T-helper 2 cell treated with Interferon-gamma antibody and Interleukin-4, amounts not matched to agents 100 ng/mL and 5 ng/mL, for 36 hours (primary cell): ENCODE data around the gene STARD5. TPM values are rescaled to one million over a fixed set of nuclear protein-coding genes. Genes with fewer than 3 reads are reported as not detected.

Source experiments
- intact Hi-C: fragments of 100-400 bp; cut with micrococcal nuclease; formaldehyde crosslinking; loops from one replicate; pipeline ENCODE4 v1.15.1; 2023
- total RNA-seq: library from RNA; stranded (reverse); gene quantifications from 2 replicates; pipeline ENCODE4 v1.2.3, GENCODE V29; 2022

STARD5 gene
- total RNA-seq, 1 donor from 2014 or later: 3.2 TPM

DNA sequence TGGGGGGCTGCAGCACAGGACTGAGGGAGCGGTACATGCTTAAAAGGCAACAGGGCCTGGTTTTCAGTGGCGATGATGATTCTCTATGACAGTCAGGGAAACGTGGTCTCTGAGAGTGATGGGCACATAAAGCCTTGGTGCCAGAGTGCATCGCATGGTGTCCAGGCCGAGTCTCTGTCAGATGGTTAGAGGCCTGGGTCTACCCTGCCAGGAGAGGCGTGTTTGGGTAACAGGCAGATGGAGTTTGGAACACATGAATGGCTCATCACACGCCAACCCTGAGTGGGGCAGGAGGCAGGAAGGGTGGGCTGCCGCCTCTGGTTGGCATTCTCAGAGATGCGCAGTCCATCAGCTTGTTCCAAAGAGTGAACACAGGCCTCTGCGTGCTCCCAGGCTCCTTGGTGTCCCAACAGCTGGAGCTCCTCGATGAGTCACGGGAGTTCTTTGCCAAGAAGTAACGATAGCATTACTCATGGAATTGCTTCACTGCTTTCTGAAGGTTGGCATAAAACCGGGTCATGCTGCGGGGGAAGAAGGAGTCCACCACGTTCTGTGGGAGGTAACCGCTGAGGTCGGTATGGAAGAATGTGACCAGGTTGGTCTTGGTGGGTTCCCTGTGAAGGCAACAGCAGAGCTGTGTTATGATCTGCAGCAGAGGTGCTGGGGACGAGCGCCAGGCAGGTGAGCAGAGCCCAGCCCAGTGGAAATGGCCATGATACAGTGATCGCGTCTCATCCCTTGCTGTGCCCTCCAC is 11.0 kb downstream of the STARD5 start:
- intact Hi-C loops: no loop called here

DNA sequence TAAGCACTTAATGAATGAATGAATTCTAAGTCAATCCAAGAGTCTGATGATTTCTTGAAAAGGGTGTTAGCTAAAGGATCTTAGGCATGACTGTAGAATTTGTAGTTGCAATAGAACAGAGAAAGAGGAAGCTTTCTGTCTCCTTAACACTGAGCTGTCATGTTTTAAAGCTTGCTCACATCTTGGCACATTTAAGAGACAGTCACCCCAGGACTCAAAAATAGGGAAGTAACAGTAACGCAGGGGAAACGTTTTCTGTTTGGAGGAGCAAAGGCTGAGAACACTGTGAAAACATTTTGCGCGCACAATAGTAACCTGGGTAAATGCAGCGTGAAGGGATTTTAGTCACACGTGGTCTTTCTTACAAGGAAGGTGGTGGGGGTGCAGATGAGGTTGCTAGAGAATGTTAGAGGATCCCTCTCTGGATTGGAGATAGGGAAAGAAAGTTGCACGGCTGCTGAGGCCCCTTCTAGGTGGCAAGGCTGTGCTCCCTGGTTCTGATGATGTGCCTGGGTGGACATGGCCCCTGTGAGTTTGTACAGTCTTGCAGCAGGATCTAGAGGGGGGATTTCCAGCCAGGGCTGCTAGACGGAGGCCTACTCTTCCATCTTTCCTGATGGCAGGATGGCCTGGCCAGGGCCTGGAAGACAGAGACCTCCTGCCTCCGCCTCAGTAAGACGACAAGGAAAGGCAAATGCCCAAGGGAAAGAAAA is 12.0 kb downstream of the STARD5 start:
- intact Hi-C loops: no loop called here

DNA sequence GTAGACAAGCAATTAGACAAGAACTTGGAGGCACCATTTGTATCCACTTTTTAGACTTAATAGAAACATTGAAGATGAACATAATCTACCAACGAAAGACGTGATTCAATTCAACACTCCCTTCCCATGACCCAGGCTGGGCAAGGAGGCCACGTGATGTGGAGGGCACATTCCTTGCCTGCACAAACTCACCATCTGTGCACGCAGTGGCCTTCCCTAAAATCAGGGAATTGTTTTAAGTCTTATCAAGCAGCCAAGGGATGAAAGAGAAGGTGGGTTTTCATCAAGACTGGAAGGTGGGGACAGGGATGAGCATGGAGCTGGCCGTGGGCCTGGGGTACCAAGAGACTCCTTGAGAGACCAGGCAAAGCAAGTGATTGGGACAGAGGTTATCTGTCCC is 13.5 kb downstream of the STARD5 start:
- intact Hi-C loops: no loop called here

DNA sequence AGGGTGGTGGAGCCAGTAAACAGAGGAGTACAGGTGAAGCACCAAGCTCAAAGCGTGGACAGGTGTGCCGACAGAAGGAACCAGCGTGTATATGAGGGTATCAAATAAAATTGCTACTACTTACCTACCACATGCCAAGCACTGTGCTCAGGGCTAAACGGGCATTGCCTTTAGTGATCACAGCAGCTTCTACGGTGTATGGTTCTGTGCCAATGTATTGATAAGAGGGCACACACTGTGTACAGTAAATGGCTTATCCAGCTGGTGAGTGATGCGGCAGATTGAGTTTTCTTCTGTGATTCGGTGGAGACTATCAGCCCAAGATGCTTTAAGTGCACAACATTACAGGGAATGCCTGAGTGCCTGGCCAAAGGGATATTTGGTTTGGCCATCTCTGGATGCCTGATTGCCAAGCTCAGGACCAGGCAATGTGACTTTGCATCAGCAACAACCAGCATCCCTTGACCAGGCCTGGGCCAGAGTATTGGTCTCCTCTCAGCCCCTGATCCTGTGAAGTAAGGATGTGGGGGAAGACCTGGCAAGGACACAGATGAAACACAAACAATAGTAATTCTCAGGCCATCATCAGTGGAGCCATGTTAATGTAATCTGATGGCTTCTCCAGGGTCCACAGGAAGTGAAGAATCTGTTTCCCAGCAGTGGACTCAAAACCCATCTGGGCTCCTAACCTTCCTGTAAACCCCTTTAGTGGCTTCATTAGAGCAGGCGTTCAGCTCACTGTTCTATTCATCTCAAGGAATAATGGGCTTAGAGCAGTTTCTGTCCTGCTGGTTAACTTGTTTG is 14.1 kb downstream of the STARD5 start:
- intact Hi-C loops: no loop called here

DNA sequence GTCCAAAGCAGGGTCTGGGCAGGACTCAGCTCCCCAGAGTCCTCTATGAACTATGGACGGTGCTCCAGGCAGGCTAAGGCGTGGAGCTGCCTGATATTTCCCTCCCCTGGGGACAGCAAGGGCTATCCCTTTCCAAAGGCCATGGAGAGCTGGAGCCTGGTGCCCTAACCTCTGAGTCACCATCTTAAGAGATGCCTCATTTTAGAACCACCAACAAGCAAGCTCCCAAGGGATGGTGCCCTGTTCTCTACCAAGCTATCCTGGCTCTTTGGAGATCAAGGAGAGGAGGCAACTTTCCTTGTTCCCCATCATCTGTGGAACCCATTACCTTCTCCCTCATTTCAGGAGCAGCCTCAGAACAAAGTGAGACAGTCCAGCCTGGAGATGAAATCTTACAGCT is 15.7 kb downstream of the STARD5 start:
- intact Hi-C loops: no loop called here

DNA sequence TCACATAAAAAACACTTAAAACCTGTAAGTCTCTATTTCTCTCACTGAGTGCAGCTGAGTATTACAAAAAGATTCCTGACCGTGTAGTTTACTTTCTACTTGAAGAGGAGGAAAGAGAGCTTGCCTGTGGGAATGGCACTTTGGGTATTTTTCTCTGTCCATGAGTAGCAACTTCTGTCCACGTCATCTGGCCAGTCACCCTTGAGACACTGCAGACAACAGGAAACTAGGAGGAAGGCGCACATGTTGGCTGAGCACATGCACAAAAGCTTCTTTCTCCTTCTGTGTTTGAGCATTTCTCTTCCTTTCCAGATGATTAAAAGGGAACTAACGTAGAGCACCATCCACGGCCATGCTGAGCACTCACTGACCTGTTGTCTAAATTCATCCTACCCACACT is 19.7 kb downstream of the STARD5 start:
- intact Hi-C loops: loop anchor here (1.0 kb wide), 1 partner anchor 8 kb away; no protein-coding TSS in a partner anchor

DNA sequence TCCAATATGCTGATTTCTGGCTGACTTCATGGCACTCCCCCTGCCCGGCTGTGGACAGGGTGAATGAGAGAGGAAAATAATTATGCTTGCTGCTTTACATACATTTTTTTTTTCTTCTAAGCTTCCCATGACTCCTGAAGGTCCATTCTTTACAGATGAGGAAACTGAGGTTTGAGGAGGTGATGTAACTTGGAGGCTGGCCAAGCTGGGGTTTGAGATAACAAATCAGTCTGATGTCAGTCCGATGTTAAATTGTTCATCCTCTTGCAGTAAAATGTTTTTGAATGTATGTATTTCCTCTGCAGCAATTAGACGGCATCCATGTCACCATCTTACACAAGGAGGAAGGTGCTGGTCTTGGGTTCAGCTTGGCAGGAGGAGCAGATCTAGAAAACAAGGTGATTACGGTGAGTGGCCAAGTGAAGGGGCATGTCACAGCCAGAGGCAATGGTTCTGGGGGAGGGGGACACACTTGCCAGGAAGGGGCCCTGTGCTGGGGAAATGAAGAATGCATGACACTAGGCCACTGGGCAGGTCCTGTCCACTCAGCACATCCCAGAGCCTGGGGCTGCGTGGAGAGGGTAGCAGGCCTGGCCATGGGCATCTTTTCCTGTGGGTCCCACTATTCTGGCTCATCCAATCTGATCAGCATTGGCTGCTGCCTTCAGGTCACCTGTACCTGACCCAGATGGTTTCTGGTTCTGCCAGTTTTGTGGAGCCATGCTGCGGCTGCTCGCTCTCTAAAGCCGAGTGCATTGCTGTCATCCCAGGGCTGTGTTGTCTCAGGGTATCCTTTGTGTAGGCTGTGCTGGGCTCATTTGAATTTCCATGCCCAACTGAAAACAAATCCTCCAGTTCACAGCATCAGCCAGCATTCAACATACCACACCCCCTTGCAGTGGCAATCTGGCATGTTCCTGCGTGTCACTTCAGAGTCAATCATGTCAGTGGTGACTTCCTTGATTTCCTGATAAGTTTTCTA is 20.4 kb downstream of the STARD5 start:
- intact Hi-C loops: loop anchor here (1.0 kb wide), 1 partner anchor 7 kb away; no protein-coding TSS in a partner anchor

DNA sequence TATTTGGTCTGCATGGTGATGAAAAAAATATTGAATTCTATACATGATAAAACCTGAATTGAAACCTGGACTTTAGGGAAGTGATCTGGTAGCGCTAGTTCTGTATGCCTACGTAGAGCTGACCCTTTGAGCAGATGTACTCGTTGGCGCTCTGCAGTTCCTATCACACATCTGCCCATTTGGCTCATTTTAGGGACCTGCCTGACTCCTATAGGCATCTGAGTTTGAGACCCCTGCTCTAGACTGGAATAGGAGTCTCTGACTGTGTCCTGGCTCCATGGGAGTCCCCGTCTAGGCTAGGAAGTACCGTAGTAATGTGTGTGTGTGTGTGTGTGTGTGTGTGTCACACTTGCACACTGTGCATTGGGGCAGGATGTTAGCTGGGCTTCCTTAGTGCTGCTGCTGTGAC is 21.2 kb downstream of the STARD5 start:
- intact Hi-C loops: loop anchor here (1.0 kb wide), 1 partner anchor 27 kb away; no protein-coding TSS in a partner anchor

DNA sequence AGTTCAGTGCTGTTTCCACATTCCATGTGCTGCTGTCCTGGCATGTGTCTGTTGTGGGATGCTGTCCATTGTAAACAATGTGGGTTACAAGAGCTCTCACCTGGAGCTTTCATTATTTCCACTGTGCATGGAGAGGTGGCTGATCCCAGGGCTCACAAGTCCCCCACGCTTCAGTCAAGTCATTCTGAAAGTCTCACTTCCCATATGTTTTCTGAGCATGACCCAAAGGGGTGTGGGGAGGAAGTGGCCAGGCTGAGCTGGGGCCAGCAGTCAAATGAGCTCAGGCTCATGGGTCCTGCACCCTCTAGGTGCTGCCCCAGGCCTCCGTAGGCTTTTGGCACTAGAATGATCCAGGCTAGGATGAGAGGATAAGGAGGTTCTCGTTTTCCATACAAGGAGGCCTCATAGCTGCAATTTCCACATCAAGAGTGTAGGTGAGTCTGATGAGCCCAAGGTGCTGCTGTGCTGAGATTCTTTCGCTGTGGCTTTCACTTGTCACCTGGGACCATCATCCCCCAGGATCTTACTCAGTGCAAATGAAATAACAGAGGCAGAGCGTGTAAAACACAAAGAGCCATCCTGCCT is 22.0 kb downstream of the STARD5 start:
- intact Hi-C loops: loop anchor here (1.0 kb wide), 1 partner anchor 27 kb away; no protein-coding TSS in a partner anchor

DNA sequence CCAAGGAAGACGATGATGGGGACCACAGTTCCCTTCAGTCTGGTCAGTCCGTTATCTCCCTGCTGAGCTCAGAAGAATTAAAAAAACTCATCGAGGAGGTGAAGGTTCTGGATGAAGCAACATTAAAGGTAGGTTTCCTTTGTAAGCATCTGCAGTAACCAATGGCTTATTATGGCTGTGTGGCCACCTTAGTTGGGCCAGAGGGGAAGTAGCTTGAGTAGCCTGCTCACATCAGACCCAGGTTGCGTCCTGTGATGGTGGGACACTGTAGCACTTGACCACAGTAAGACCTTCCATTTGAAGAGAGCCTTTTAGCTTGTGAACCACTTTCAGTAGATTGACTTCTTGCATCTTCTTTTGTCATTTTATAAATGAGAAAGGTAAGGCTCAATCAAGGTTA is 22.6 kb downstream of the STARD5 start:
- intact Hi-C loops: no loop called here

DNA sequence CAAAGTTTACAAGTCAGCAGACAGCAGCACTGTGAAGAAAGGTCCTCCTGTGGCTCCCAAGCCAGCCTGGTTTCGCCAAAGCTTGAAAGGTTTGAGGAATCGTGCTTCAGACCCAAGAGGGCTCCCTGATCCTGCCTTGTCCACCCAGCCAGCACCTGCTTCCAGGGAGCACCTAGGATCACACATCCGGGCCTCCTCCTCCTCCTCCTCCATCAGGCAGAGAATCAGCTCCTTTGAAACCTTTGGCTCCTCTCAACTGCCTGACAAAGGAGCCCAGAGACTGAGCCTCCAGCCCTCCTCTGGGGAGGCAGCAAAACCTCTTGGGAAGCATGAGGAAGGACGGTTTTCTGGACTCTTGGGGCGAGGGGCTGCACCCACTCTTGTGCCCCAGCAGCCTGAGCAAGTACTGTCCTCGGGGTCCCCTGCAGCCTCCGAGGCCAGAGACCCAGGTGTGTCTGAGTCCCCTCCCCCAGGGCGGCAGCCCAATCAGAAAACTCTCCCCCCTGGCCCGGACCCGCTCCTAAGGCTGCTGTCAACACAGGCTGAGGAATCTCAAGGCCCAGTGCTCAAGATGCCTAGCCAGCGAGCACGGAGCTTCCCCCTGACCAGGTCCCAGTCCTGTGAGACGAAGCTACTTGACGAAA is 24.2 kb downstream of the STARD5 start:
- intact Hi-C loops: no loop called here

DNA sequence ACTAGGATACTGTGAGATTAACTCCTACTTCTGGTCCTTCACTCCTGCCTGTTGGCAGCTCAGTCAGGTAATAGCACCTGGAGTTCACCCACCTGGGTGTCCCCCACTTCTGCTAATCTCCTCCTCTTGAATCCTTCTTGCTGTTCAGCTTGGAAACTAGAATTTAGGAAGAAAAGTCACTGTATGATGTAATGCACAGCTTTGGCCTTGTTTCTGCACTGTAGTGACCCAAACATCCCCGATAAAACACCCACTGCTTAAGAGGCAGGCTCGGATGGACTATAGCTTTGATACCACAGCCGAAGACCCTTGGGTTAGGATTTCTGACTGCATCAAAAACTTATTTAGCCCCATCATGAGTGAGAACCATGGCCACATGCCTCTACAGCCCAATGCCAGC is 24.8 kb downstream of the STARD5 start:
- intact Hi-C loops: no loop called here

DNA sequence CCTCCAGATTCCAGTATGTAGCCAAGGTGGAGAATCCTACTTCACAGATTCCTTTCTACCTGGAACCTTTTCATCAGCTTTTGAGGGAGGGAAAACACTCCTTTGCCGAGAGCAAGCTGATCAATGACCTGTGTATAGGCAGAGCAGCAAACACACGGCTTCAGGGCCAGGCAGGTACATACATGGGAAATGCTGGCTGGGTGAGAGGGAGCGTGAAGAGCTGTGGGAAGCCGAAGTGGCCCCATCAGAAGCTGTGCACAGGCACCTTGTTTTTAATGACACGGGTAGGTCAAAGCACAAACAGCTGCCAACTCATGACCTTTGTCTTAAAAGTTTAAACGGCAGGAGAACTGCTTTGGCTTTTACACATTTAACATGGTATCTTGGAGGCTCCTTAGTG is 25.3 kb downstream of the STARD5 start:
- intact Hi-C loops: no loop called here

DNA sequence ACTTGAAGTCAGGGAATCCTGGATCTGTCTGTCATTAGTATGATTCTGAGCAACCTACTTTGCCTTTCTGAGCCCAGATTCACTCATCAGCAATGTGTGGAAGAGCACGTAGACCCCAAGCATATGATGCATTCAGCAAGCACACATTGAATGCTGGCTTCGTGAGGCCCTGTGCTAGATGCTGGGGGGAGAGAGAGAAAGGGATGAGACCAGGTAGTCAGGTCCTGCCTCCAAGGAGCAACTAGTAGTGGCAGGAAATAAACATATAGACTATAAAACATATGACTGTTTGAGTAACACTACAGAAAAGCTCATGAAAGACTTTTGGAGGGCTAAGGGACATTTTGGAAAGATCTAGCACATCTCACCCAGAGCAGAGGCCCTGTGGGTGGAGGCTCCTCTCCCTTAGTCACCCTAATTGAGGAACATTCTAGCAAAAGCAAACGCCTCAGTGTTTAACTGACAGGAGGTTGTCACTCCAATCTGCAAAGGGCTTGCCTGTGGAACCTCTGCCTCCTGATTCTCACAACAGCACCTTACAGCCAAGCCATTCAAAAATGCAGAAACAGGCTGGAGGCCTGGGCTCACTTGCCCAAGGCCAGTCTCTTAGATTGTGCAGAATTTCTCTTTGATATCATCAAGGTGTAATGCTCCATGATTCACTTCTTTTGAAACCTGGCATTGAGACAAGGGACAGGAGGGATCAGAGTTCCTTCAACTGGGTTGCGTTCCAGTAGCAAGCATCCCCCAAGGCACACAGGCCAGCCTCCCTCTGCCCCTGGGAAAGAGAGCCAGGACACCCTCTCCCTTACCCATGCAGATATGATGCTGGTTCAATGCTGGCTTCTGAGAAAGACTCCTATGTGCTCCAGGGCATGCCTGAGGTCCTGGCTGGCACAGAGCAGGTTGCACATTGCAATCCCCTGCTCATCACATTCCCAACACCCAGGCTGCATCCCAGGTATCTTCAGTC is 26.1 kb downstream of the STARD5 start:
- intact Hi-C loops: loop anchor here (2.0 kb wide), 2 partner anchors 297 to 749 kb away; partner anchors contain the start of genes MEX3B and TLNRD1

DNA sequence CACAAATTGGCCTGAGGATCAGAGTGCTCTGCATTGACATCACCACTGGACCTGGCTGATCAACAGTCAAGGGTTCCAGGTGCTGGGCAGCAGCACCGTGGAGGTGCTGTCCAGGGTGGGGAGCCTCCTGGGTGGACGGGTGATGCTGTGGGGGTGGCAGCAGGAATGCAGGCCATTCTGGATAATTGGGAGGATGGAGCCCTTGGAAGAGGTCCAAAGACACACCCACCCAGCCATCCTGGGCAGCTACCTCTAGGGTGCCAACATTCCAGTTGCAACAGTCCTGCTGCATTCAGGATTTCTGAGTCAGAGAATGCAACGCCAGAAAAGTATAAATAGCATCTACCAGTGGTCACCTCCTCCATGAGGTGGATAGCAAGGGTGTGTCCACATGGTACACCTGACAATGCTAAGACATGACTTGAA is 26.8 kb downstream of the STARD5 start:
- intact Hi-C loops: loop anchor here (2.0 kb wide), 2 partner anchors 296 to 750 kb away; partner anchors contain the start of genes MEX3B and TLNRD1

DNA sequence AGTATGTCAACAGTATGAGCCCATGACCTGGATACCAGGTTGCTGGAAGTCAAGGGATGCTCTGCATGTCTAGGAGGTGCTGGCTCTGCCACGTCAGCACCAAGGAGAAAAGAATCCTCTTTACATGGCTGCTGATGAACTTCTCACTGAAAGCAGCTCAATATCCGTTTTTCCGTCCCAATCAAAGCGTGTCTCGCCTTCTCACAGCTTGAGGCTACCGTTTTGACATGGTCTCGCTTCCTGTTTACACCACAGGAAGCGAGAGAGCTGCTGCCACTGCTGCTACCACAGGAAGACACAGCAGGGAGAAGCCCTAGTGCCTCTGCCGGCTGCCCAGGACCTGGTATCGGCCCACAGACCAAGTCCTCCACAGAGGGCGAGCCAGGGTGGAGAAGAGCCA is 27.3 kb downstream of the STARD5 start:
- intact Hi-C loops: loop anchor here (1.0 to 2.0 kb wide), 5 partner anchors 8 to 750 kb away; partner anchors contain the start of genes MEX3B, STARD5 and TLNRD1

DNA sequence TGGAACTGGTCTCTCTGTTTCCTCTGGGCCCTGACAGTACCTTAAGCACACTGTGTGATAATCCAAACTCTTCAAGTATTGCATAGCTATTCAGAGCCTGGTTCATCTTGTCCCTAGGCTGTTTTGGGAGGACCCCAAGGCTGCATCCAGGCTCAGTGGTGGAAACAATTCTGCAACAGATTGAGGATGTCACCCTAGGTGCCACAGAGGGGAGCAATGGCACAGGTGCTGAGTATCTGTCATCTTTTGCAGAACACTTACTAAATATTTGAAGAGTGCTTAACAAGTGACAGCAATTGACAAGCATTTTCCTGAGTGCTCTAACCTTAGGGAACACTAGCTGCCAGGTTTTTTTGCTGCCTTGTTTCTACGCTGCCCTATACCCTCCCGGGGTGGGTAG is 27.8 kb downstream of the STARD5 start:
- intact Hi-C loops: loop anchor here (1.0 to 2.0 kb wide), 5 partner anchors 8 to 751 kb away; partner anchors contain the start of genes MEX3B, STARD5 and TLNRD1
